ENCODE results near the gene SH3BP1. TPM values are rescaled to one million over a fixed set of nuclear protein-coding genes. Genes with fewer than 3 reads are reported as not detected.

SH3BP1 gene
- total and polyA plus RNA-seq, 2 of the 8 experiments (the other 6 are each of a cell fraction or from before 2014, with no cell fraction given), result 23.9 to 40.3 TPM

DNA sequence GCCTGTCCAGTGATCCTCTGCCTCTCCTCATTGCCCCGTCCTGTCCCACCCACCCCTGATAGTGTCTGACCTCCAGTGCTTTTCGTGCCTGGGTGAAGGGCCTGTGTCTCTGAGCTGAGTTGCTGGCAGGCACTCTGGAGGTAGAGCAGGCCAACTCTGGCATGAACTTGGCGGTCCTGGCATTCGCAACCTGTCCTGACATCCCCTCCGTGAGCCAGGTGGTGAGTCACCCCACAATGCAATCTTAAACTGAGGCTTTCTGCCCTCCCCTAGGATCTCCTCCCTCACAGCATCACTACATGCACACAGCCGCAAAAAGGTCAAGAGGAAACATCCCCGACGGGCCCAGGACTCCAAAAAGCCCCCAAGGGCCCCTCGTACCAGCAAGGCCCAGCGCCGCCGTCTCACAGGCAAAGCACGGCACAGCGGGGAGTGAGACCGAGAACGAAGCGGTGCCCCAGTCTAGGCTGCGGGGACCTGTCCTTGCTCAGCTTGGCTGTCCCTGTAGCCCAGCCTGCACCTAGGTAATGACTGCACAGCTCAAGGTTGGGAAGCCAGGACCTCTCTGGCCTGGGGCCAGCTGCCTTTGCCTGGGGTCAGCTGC is 51.5 kb downstream of the SH3BP1 start:
- Histone ChIP-seq H3K4me1 (replicated peaks in 1 of 4; ENCODE audit: control insufficient read depth in 3 of 4, insufficient read depth in 4 of 4, low read length in 3 of 4) (peaks cover 0 to 6% (median 2%) of the 10 kb centered on the region in 4 experiments; a peak in 4 of 7 replicates), H3K9ac (replicated peaks in 1 of 4; ENCODE audit: extremely low read depth in 1 of 4, low read depth in 3 of 4, low read length in 3 of 4) (no peak overlapping the region), H3K4me3 (ENCODE audit: extremely low read depth in 1 of 4, insufficient read depth in 2 of 4, low read depth in 3 of 4, low read length in 4 of 4) (no peak overlapping the region), H3K23ac (ENCODE audit: insufficient read length) (no peak overlapping the region), H3K27me3 (replicated peaks in 1 of 4; ENCODE audit: control insufficient read depth in 3 of 4, extremely low read depth in 1 of 4, insufficient read depth in 3 of 4, low read length in 3 of 4) (no peaks in the 10 kb centered on the region), H3K27ac (ENCODE audit: low read depth, low read length) (no peak overlapping the region), H4K20me1 (replicated peaks in 1 of 2; ENCODE audit: control insufficient read depth in 1 of 2, insufficient read depth in 2 of 2, low read length in 2 of 2) (peaks cover 0 to 6% of the 10 kb centered on the region in 2 experiments), H3K14ac (ENCODE audit: insufficient read length) (no peak overlapping the region), H2AK5ac (ENCODE audit: low read depth, low read length) (no peak overlapping the region), H3K79me2 (ENCODE audit: control insufficient read depth in 1 of 2, insufficient read depth in 2 of 2, low read length in 2 of 2) (peaks cover 0 to 7% of the 10 kb centered on the region in 2 experiments; a peak in 1 of 4 replicates), H2BK15ac (ENCODE audit: low read length) (no peak overlapping the region), H2AFZ (ENCODE audit: low read length) (no peak overlapping the region), H2BK120ac (replicated peaks; ENCODE audit: low read depth, low read length) (no peak overlapping the region), H3K79me1 (ENCODE audit: low read depth, low read length) (peaks cover 3% of the 10 kb centered on the region; the same call in 1 of the 2 replicates), H3K18ac (ENCODE audit: extremely low read depth, low read length) (no peak overlapping the region), H3K4me2 (ENCODE audit: insufficient read depth in 1 of 2, low read depth in 2 of 2, low read length in 2 of 2) (no peak overlapping the region), H4K91ac (replicated peaks; ENCODE audit: insufficient read length, low read length) (no peak overlapping the region), H4K8ac (ENCODE audit: extremely low read depth, insufficient read depth, low read length) (no peak overlapping the region), H2BK5ac (ENCODE audit: low read depth, low read length) (no peak overlapping the region), H4K5ac (ENCODE audit: insufficient read length, low read depth, low read length) (no peak overlapping the region), H3K23me2 (ENCODE audit: low read depth, low read length) (peaks cover 4% of the 10 kb centered on the region), H3K56ac (replicated peaks; ENCODE audit: insufficient read length, low read depth, low read length) (no peak overlapping the region), H2BK20ac (ENCODE audit: low read length) (no peak overlapping the region), H3K9me3 (ENCODE audit: insufficient read depth in 2 of 2, low read depth in 1 of 2, low read length in 1 of 2) (no peaks in the 10 kb centered on the region), H3K36me3 (ENCODE audit: control insufficient read depth in 2 of 4, insufficient read depth in 4 of 4, low read length in 3 of 4) (peaks cover 5 to 29% (median 15%) of the 10 kb centered on the region in 4 experiments; a peak in 7 of 8 replicates), H2BK12ac (ENCODE audit: low read depth, low read length) (no peak overlapping the region), H3K4ac (replicated peaks; ENCODE audit: insufficient read length, low read depth, low read length) (no peak overlapping the region)
- DNase-seq (ENCODE audit: low read depth in 1 of 2, low spot score in 2 of 2) (no peak), FAIRE-seq (no peak)
- ChIA-PET CTCF (ENCODE audit: partially characterized antibody) (interaction anchor here (0.8 to 7.3 kb wide), 2 partner anchors 9 to 48 kb away, joined by 4 to 37 read pairs; no protein-coding TSS in a partner anchor), POLR2A (ENCODE audit: partially characterized antibody) (no interaction called here)
- 93% methylated on average over 18 of the region's 18 CpGs; no CpG with 5 or more reads in 1 of the 2 experiments for WGBS, 2 experiments (ENCODE audit: extremely low coverage in 1 of 2, insufficient coverage in 1 of 2, insufficient read length in 1 of 2, insufficient replicate concordance in 2 of 2, low coverage in 1 of 2, low lambda C conversion rate in 2 of 2, missing lambda C conversion rate in 1 of 2)
- TF ChIP-seq KDM5A (IDR thresholded peaks at IDR 0.05; ENCODE audit: low read length) (no peak), GTF2F1 (IDR thresholded peaks at IDR 0.05; ENCODE audit: borderline replicate concordance, low read depth, low read length) (no peak), NRF1 (IDR thresholded peaks at IDR 0.05; ENCODE audit: low read depth, low read length) (no peak), RXRA (IDR thresholded peaks at IDR 0.05; ENCODE audit: insufficient read depth, low read depth, low read length) (no peak)

Measured in H1 (cell line).